ENCODE results near the gene GALNT14.

The GALNT14 gene

GRCh38 chr2:30965022-30965531 lies 173.2 kb downstream of the GALNT14 start:
- no peak overlapping the region for H3K27ac ChIP-seq
- TF ChIP-seq CTCF (IDR thresholded peaks at IDR 0.05) (no peak), ZFX (IDR thresholded peaks at IDR 0.05; ENCODE audit: borderline replicate concordance) (no peak)

GRCh38 chr2:30964334-30965005 lies 173.8 kb downstream of the GALNT14 start:
- TF ChIP-seq ZFX (IDR thresholded peaks at IDR 0.05; ENCODE audit: borderline replicate concordance) (no peak), CTCF (IDR thresholded peaks at IDR 0.05) (no peak)
- H3K27ac ChIP-seq = no peak overlapping the region

- no peak overlapping the region for H3K27ac ChIP-seq
- TF ChIP-seq CTCF (IDR thresholded peaks at IDR 0.05) (no peak), ZFX (IDR thresholded peaks at IDR 0.05; ENCODE audit: borderline replicate concordance) (no peak)
Observed at GRCh38 chr2:30963184-30963583, 175.1 kb downstream of the GALNT14 start.

- no peak overlapping the region for H3K27ac ChIP-seq
- TF ChIP-seq ZFX (IDR thresholded peaks at IDR 0.05; ENCODE audit: borderline replicate concordance) = no peak
- TF ChIP-seq CTCF (IDR thresholded peaks at IDR 0.05) = no peak
Observed at GRCh38 chr2:30960213-30960612, 178.0 kb downstream of the GALNT14 start.

- no peak overlapping the region for H3K27ac ChIP-seq
- TF ChIP-seq ZFX (IDR thresholded peaks at IDR 0.05; ENCODE audit: borderline replicate concordance) (no peak), CTCF (IDR thresholded peaks at IDR 0.05) (no peak)
Observed at GRCh38 chr2:30959653-30960052, 178.6 kb downstream of the GALNT14 start.

GRCh38 chr2:30958918-30959265 lies 179.3 kb downstream of the GALNT14 start:
- no peak for TF ChIP-seq ZFX (IDR thresholded peaks at IDR 0.05; ENCODE audit: borderline replicate concordance)
- TF ChIP-seq CTCF (IDR thresholded peaks at IDR 0.05) = no peak
- H3K27ac ChIP-seq = no peak overlapping the region

GRCh38 chr2:30958193-30958917 lies 179.9 kb downstream of the GALNT14 start:
- TF ChIP-seq CTCF (IDR thresholded peaks at IDR 0.05) (no peak), ZFX (IDR thresholded peaks at IDR 0.05; ENCODE audit: borderline replicate concordance) (no peak)
- no peak overlapping the region for H3K27ac ChIP-seq

All from 22Rv1 (cell line).